Neural cell (in vitro differentiated cells): ENCODE measurements around the gene ABCC9. TPM values are rescaled to one million over a fixed set of nuclear protein-coding genes. Genes with fewer than 3 reads are reported as not detected.

Experiments used
- H2AFZ ChIP-seq: fragments of 200-600, 300-800 bp; sonication (generic), shearing (Covaris generic); 2 replicates; pipeline ENCODE4 v1.6.0; 2014; ENCODE audit warnings: low read depth, mild to moderate bottlenecking, antibody characterized with exemption, low read length, moderate library complexity
- H3F3A ChIP-seq: fragments of 200-600 bp; shearing (Covaris generic); 2 replicates; pipeline ENCODE4 v1.6.1; 2016; ENCODE audit warnings: mild to moderate bottlenecking, moderate library complexity, mixed read lengths, antibody characterized with exemption, low read length; ENCODE audit not compliant: insufficient read depth, poor library complexity, severe bottlenecking
- H3K27ac ChIP-seq: fragments of 200-600, 300-800 bp; sonication (generic), shearing (Covaris generic); 2 replicates; pipeline ENCODE4 v1.5.1; 2014; ENCODE audit warnings: mild to moderate bottlenecking, low read length, moderate library complexity
- H3K27me3 ChIP-seq: fragments of 300-800, 200-600 bp; sonication (generic), shearing (Covaris generic); 2 replicates; pipeline ENCODE4 v1.6.0; 2014; ENCODE audit warnings: mild to moderate bottlenecking, low read depth, low read length, moderate library complexity; ENCODE audit not compliant: insufficient read depth
- H3K36me3 ChIP-seq: fragments of 300-800, 200-600 bp; sonication (generic), shearing (Covaris generic); 2 replicates; pipeline ENCODE4 v1.5.1; 2014; ENCODE audit warnings: mild to moderate bottlenecking, antibody characterized with exemption, low read length, moderate library complexity; ENCODE audit not compliant: insufficient read depth
- H3K4me2 ChIP-seq: fragments of 300-800, 200-600 bp; sonication (generic), shearing (Covaris generic); 2 replicates; pipeline ENCODE4 v1.6.0; 2014; ENCODE audit warnings: mild to moderate bottlenecking, low read length
- H3K4me3 ChIP-seq: fragments of 300-800, 200-600 bp; sonication (generic), shearing (Covaris generic); 2 replicates; pipeline ENCODE4 v1.5.1; 2014; ENCODE audit warnings: mild to moderate bottlenecking, low read length, moderate library complexity
- H3K79me2 ChIP-seq: fragments of 200-600 bp; shearing (Covaris generic); replicated peaks from 2 replicates; pipeline ENCODE4 v1.6.0; 2014; ENCODE audit warnings: mild to moderate bottlenecking, low read length, moderate library complexity; ENCODE audit not compliant: insufficient read depth
- H3K9ac ChIP-seq: fragments of 300-800, 200-600 bp; sonication (generic), shearing (Covaris generic); 2 replicates; pipeline ENCODE4 v1.6.1; 2016; ENCODE audit warnings: mild to moderate bottlenecking, low read length, mixed read lengths
- H3K9me2 ChIP-seq: fragments of 200-600 bp; shearing (Covaris generic); 2 replicates; pipeline ENCODE4 v1.6.1; 2016; ENCODE audit warnings: mild to moderate bottlenecking, low read length, mixed read lengths; ENCODE audit not compliant: insufficient read depth
- H3K9me3 ChIP-seq: fragments of 200-600, 300-800 bp; sonication (generic), shearing (Covaris generic); 2 replicates; pipeline ENCODE4 v1.6.1; 2016; ENCODE audit warnings: mild to moderate bottlenecking, mixed run types, low read length, moderate library complexity, mixed read lengths
- H4K20me1 ChIP-seq: fragments of 200-600 bp; shearing (Covaris generic); 2 replicates; pipeline ENCODE4 v1.6.1; 2016; ENCODE audit warnings: mild to moderate bottlenecking, mixed run types; ENCODE audit not compliant: insufficient read depth
- CTCF ChIP-seq: fragments of 450-650 bp; IDR thresholded peaks from 2 replicates; pipeline ENCODE4 v1.5.1; 2014; ENCODE audit warnings: antibody characterized with exemption, mild to moderate bottlenecking, moderate library complexity; ENCODE audit not compliant: poor library complexity, severe bottlenecking
- EP300 ChIP-seq: fragments of 450-650 bp; conservative IDR thresholded peaks from 2 replicates; pipeline ENCODE4 v1.6.1; 2014; ENCODE audit warnings: antibody characterized with exemption, mild to moderate bottlenecking, moderate library complexity; ENCODE audit not compliant: poor library complexity, severe bottlenecking
- EZH2 ChIP-seq: fragments of 200-600, 300-800 bp; shearing (Covaris generic), sonication (generic); IDR thresholded peaks from 2 replicates; pipeline ENCODE4 v1.6.1; 2014; ENCODE audit warnings: antibody characterized with exemption, low read length, borderline replicate concordance, mild to moderate bottlenecking; ENCODE audit not compliant: insufficient read depth, poor library complexity, severe bottlenecking
- MXI1 ChIP-seq: fragments of 450-650 bp; conservative IDR thresholded peaks from 2 replicates; pipeline ENCODE4 v1.6.1; 2014; ENCODE audit warnings: antibody characterized with exemption, mild to moderate bottlenecking; ENCODE audit not compliant: poor library complexity, severe bottlenecking
- POLR2AphosphoS5 ChIP-seq: IDR thresholded peaks from 2 replicates; pipeline ENCODE4 v1.6.1; 2012
- RAD21 ChIP-seq: fragments of 450-650 bp; conservative IDR thresholded peaks from 2 replicates; pipeline ENCODE4 v1.6.1; 2014; ENCODE audit warnings: antibody characterized with exemption, mild to moderate bottlenecking, moderate library complexity
- REST ChIP-seq: IDR thresholded peaks from 2 replicates; pipeline ENCODE4 v1.6.1; 2012; ENCODE audit warnings: borderline replicate concordance
- SMC3 ChIP-seq: fragments of 450-650 bp; conservative IDR thresholded peaks from 2 replicates; pipeline ENCODE4 v1.6.1; 2014; ENCODE audit warnings: antibody characterized with exemption, mild to moderate bottlenecking, moderate library complexity; ENCODE audit not compliant: poor library complexity
- TAF1 ChIP-seq: IDR thresholded peaks from 2 replicates; pipeline ENCODE4 v1.6.1; 2012; ENCODE audit warnings: low read depth
- polyA plus RNA-seq: library from polyadenylated mRNA; depleted of rRNA; stranded (reverse); fragments of >200 nt; gene quantifications from 2 replicates; pipeline ENCODE4 v1.2.3, GENCODE V29; 2014

Gene ABCC9
- polyA plus RNA-seq, 1 donor from 2014 or later, result 0.32 TPM

- H4K20me1 ChIP-seq, result no peaks in the 10 kb centered on the region
- H3K9me3 ChIP-seq, result no peaks in the 10 kb centered on the region
- no peak overlapping the region for H3K9ac ChIP-seq
- H3K27ac ChIP-seq, result no peak overlapping the region
- H3K79me2 ChIP-seq, result no peaks in the 10 kb centered on the region
- TF ChIP-seq RAD21 (no peak), EZH2 (no peak), EP300 (no peak), MXI1 (no peak)
- no peaks in the 10 kb centered on the region for H3F3A ChIP-seq
- H3K4me3 ChIP-seq, result no peak overlapping the region
- no peaks in the 10 kb centered on the region for H3K27me3 ChIP-seq
- no peak overlapping the region for H2AFZ ChIP-seq
- no peaks in the 10 kb centered on the region for H3K36me3 ChIP-seq
- no peaks in the 10 kb centered on the region for H3K9me2 ChIP-seq
- no peak overlapping the region for H3K4me2 ChIP-seq
Observed at GRCh38 chr12:21975293-21975692, 34.1 kb upstream of the ABCC9 start.

GRCh38 chr12:21973221-21973620 lies 32.0 kb upstream of the ABCC9 start:
- H3K4me3 ChIP-seq, result no peak overlapping the region
- no peak overlapping the region for H3K27ac ChIP-seq
- H3K79me2 ChIP-seq, result no peaks in the 10 kb centered on the region
- H3K9ac ChIP-seq, result no peak overlapping the region
- no peaks in the 10 kb centered on the region for H4K20me1 ChIP-seq
- H3K4me2 ChIP-seq, result no peak overlapping the region
- no peaks in the 10 kb centered on the region for H3K36me3 ChIP-seq
- no peaks in the 10 kb centered on the region for H3K9me2 ChIP-seq
- no peak overlapping the region for H2AFZ ChIP-seq
- H3K9me3 ChIP-seq, result no peaks in the 10 kb centered on the region
- no peaks in the 10 kb centered on the region for H3K27me3 ChIP-seq
- H3F3A ChIP-seq, result no peaks in the 10 kb centered on the region
- no peak for TF ChIP-seq REST
- no peak for TF ChIP-seq CTCF
- no peak for TF ChIP-seq SMC3
- TF ChIP-seq MXI1, result no peak
- TF ChIP-seq EZH2, result no peak
- no peak for TF ChIP-seq EP300
- no peak for TF ChIP-seq RAD21
- no peak for TF ChIP-seq TAF1
- no peak for TF ChIP-seq POLR2AphosphoS5

GRCh38 chr12:21972055-21972454 lies 30.8 kb upstream of the ABCC9 start:
- no peaks in the 10 kb centered on the region for H4K20me1 ChIP-seq
- H3K27ac ChIP-seq, result no peak overlapping the region
- no peak for TF ChIP-seq SMC3
- H3K36me3 ChIP-seq, result no peaks in the 10 kb centered on the region
- H3K79me2 ChIP-seq, result no peaks in the 10 kb centered on the region
- H3K9me2 ChIP-seq, result no peaks in the 10 kb centered on the region
- H3K9me3 ChIP-seq, result no peaks in the 10 kb centered on the region
- H3K27me3 ChIP-seq, result no peaks in the 10 kb centered on the region
- H3K9ac ChIP-seq, result no peak overlapping the region
- no peak overlapping the region for H2AFZ ChIP-seq
- H3K4me2 ChIP-seq, result no peak overlapping the region
- no peaks in the 10 kb centered on the region for H3F3A ChIP-seq
- no peak overlapping the region for H3K4me3 ChIP-seq
